Vagina (tissue), 2 donors: ENCODE measurements around the gene CDK3.

Experiments
- CTCF ChIP-seq, 3 experiments: fragments of 450-650 bp in 2 of 3; fragments of 200-600 bp in 1 of 3; sonication (generic) in 1 of 3; IDR thresholded peaks; one replicate each; pipeline ENCODE4 v1.5.1; 2017 to 2019; ENCODE audit warnings: antibody characterized with exemption in 3 of 3, mild to moderate bottlenecking in 2 of 3, moderate library complexity in 2 of 3
- POLR2A ChIP-seq, 2 donors: fragments of 450-650 bp; IDR thresholded peaks; one replicate each; pipeline ENCODE4 v1.6.1; 2017; ENCODE audit warnings: antibody characterized with exemption in 2 of 2, mild to moderate bottlenecking in 2 of 2, moderate library complexity in 2 of 2

- TF ChIP-seq CTCF (IDR thresholded peaks at IDR 0.05) = no peak
- TF ChIP-seq POLR2A (IDR thresholded peaks at IDR 0.05) = no peak
Measured at GRCh38 chr17:75991396-75991795, 9.3 kb upstream of the CDK3 start.
